Measurements from ENCODE around the gene IFITM1.

GRCh38 chr11:288478-289397 lies 25.1 kb upstream of the IFITM1 start, which contains the start of gene PGGHG:
- no peak for TF ChIP-seq EZH2 (IDR thresholded peaks at IDR 0.05; ENCODE audit: borderline replicate concordance, low read depth, low read length, severe bottlenecking)
- TF ChIP-seq, protein P1, sequence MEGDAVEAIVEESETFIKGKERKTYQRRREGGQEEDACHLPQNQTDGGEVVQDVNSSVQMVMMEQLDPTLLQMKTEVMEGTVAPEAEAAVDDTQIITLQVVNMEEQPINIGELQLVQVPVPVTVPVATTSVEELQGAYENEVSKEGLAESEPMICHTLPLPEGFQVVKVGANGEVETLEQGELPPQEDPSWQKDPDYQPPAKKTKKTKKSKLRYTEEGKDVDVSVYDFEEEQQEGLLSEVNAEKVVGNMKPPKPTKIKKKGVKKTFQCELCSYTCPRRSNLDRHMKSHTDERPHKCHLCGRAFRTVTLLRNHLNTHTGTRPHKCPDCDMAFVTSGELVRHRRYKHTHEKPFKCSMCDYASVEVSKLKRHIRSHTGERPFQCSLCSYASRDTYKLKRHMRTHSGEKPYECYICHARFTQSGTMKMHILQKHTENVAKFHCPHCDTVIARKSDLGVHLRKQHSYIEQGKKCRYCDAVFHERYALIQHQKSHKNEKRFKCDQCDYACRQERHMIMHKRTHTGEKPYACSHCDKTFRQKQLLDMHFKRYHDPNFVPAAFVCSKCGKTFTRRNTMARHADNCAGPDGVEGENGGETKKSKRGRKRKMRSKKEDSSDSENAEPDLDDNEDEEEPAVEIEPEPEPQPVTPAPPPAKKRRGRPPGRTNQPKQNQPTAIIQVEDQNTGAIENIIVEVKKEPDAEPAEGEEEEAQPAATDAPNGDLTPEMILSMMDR (IDR thresholded peaks at IDR 0.05; ENCODE audit: extremely low read depth in 1 of 2, insufficient read depth in 1 of 2, low read depth in 1 of 2, low read length in 2 of 2): no peak
